HG03108 (cell line): ENCODE results near the gene ITM2C.

Experiments
- ATAC-seq: cut with Tn5 transposase; IDR thresholded peaks from one replicate; pipeline ENCODE4 v1.9.1; 2021; ENCODE audit warnings: moderate library complexity; ENCODE audit not compliant: unreplicated experiment

The ITM2C gene

DNA sequence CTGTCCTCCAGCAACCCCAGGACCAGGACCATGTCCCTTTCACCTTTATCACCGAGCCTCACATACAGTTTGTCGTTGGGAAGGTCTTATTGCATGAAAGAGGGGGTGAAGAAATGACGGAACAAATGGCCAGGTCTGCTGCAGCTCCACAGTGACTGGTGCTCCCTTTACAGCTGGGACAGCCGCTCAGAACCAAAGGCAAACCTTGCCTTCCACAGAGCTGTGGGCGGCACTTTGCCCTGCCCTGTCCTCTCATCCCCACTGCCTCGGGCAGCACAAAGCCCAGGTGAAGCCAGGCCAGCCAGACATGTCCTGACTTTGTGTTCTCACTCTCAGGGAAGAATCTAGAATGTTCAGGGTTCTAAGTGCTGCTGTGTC lies 59.3 kb downstream of the ITM2C start:
- no peak for ATAC-seq

DNA sequence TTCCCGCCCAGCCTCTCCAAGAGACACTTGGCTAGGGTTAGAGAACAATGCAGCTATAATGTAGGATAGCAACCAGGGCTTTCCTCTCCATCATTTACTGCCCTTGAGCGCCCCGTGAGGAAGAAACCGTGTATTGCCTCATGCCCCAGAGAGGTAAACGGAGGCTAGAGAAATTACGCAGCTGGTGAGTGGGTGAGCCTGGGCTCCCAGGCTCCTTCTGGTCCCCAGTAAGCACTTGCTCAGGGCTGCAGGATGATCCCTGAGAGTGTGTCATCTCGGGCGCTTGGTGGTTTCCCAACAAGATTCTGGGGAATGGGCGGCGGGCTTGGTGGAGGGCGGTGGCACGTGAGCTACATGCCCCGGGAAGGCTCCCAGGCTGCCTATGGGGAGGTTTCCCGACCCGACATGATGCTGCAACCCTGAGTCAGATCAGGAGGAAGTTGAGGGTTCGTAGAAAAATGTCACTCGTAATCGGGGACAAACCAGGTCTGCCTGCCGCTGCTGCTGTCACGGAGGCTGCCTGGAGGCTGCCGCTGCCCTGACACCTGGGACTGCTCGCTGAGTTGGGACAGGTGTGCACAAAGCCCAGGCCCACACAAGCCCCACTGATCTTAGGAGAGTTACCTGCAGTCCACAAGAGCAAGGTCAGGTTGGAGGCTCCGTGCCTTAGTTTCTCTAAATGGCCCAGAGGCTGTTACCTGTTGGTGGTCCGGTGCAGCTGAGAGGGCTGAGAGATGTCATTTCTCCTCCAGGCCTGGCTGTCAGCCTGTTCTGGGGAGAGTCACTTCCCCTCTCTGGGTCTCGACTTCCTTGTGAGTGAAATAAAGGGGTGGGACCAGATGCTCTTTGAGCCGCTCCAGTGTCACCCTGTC lies 60.0 kb downstream of the ITM2C start, which contains the start of gene GPR55:
Gene GPR55 (minus strand): TSS at position 773 of the 872 bp plus-strand sequence. CDS start 14,280 bp downstream, outside the sequence.
- ATAC-seq, result peak; percentile 31

DNA sequence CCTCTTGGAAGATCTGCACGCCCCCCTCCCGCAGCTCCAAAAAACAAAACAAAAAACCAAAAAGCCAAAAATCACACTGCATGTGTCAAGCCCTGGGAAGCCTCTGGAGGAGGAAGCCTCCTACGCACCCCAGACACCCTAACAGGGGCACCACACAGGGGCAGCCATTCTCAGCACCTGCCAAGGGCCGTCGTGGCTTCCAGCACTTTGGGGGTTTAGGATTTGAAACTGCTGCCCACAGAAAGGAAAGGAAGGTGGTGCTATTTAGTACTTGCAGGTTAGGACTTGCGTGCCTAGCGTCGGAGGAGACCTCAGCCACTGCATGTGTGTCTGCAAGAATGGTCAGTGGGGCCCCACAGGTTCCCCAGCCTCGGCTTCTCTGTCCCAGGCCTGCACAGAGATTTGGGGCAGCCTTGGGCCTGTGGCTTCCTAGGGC lies 60.7 kb downstream of the ITM2C start:
- peak; percentile 19 for ATAC-seq

DNA sequence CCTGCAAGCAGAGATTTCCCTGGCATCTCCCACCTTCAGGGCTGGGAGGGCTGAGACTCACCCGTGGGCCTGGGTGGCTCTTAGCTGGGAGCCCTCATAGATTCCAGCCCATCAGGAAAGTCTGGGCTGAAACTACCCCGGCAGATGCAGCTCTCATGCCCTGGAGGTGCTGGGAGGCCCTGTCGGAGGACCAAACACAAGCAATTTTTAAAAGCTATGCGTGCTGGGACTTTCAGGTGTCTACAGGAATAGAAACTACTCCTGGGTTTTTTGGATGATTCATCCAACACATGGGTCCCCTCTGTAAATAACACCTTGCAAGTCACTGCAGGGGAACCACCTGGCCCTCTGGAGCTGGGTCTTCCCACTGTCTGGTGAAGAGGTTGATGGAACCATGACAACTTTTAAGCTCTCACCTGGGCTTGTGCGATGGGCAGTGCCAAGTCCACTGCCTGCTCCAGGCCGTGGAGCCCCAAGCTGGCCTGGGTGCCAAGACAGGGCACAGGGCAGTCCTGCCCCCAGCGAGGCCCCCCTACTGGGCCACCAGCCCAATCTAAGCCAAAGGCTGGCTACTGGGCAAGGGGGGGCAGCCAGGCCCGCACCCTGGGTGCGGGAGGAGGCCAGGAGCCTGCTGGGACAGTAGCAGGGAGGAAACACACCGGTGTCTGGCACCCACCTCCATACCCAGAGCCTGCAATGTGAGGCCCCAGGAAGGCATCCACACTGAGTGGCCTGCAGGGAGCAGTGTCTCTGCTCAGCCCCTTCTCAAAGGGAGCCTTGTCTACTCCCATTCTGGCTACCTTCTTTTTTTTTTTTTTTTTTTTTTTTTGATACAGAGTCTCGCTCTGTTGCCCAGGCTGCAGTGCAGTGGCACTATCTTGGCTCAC lies 61.4 kb downstream of the ITM2C start:
- ATAC-seq, result peak; percentile 35

DNA sequence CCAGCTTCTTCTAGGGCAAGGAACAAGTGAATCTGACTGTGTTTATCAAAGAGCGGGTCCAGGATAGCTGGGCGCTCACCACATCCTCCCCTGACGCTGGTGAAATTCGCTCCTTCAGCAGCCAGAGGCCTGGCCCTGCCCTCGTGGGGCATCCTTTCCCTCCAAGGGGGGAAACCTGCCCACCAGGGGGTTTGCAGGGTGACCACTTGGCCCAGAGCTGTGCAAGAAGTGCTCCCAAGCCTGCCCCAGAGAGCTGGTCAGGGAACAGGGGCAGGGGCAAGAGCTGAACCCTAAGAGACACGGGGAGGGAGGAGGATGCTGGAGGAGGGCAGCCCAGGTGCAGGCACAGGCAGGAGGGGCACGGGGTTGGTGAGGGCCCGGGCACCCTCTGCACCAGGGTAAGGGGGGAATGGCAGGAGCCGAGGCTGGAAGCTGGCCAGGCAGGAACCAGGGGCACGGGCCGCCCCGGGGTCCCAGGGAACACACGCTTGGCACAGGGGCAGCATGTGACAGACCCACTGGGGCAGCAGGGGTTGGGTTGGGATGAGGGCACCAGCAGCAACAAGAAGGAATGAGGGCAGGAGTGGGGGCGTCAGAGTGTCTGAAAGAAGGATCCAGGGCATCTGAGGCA lies 63.1 kb downstream of the ITM2C start:
- no peak for ATAC-seq
